Ovary (tissue), 3 donors: ENCODE measurements around the gene POU6F2.

Experiments used
- POLR2A ChIP-seq: fragments of 450-650 bp; IDR thresholded peaks from one replicate; pipeline ENCODE4 v1.6.1; 2017; ENCODE audit warnings: antibody characterized with exemption, mild to moderate bottlenecking, moderate library complexity
- TF ChIP-seq, protein P1 (sequence below), 3 donors: fragments of 450-650 bp in 2 of 3; fragments of 200-600 bp in 1 of 3; IDR thresholded peaks; one replicate each; pipeline versions ENCODE4 v1.5.1 to v1.8.0; 2016 to 2022; ENCODE audit warnings: antibody characterized with exemption in 3 of 3, mild to moderate bottlenecking in 1 of 3
- donor health status: DM: no; HTN: no; CAD: no.

DNA sequence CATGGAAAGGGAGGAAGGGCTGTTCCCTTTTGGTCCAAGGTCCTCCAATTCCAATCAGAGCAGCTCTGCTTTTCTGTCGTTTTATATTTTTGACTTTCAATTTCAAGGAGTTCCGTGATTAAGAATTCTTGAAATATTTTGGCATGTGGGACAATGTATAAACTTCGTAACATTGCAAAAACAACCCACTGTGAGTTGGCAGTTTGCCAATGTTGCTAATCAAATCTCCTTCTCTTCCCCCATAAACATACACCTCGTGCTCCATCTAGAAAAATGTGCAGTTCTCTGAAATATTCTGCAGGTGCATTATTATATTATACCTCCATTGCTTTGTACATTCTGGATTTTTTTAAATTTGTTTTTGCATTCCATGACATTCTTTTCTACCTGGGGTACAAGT, 49.8 kb downstream of the POU6F2 start:
- TF ChIP-seq, protein P1, sequence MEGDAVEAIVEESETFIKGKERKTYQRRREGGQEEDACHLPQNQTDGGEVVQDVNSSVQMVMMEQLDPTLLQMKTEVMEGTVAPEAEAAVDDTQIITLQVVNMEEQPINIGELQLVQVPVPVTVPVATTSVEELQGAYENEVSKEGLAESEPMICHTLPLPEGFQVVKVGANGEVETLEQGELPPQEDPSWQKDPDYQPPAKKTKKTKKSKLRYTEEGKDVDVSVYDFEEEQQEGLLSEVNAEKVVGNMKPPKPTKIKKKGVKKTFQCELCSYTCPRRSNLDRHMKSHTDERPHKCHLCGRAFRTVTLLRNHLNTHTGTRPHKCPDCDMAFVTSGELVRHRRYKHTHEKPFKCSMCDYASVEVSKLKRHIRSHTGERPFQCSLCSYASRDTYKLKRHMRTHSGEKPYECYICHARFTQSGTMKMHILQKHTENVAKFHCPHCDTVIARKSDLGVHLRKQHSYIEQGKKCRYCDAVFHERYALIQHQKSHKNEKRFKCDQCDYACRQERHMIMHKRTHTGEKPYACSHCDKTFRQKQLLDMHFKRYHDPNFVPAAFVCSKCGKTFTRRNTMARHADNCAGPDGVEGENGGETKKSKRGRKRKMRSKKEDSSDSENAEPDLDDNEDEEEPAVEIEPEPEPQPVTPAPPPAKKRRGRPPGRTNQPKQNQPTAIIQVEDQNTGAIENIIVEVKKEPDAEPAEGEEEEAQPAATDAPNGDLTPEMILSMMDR (IDR thresholded peaks at IDR 0.05) = no peak
- TF ChIP-seq POLR2A = no peak
